GM18861 (cell line): Measurements from ENCODE around the gene AP3S2.
"Not testable (repeated sequence)": the region's sequence is repeated elsewhere in the genome, so short reads cannot be mapped to it uniquely, and the experiment has no call there.

Experiments
- ATAC-seq: cut with Tn5 transposase; IDR thresholded peaks from one replicate; pipeline ENCODE4 v1.9.1; 2021; ENCODE audit not compliant: unreplicated experiment

AP3S2 gene

GRCh38 chr15:89783111-89783860 lies 110.5 kb downstream of the AP3S2 start:
- no peak for ATAC-seq

- not testable (repeated sequence) for ATAC-seq
Measured at GRCh38 chr15:89782619-89782950, 111.2 kb downstream of the AP3S2 start.

- no peak for ATAC-seq
Measured at GRCh38 chr15:89781891-89782618, 111.7 kb downstream of the AP3S2 start.

GRCh38 chr15:89781055-89781454 lies 112.7 kb downstream of the AP3S2 start:
- ATAC-seq = no peak

- no peak for ATAC-seq
Measured at GRCh38 chr15:89780601-89781000, 113.2 kb downstream of the AP3S2 start.
